H1 (cell line): Measurements from ENCODE around the gene LBX2. TPM values are rescaled to one million over a fixed set of nuclear protein-coding genes. Genes with fewer than 3 reads are reported as not detected.

Experiments
- CTCF ChIA-PET: fragments of 300-600 bp; sonication (Branson Sonifier 250); formaldehyde crosslinking; loops from one replicate; lab custom pipeline; 2021; ENCODE audit not compliant: partially characterized antibody; lab: Charles Lee
- POLR2A ChIA-PET: fragments of 300-600 bp; sonication (Branson Sonifier 250); formaldehyde crosslinking; loops from one replicate; lab custom pipeline; 2021; ENCODE audit warnings: inconsistent platforms; ENCODE audit not compliant: partially characterized antibody; lab: Charles Lee
- DNase-seq, 2 experiments: peaks; one replicate each; pipeline versions ENCODE4 v3.0.0 to v3.0.0-alpha.2; 2010 to 2022; ENCODE audit warnings: low spot score in 2 of 2, low read depth in 1 of 2, mixed read lengths in 1 of 2
- FAIRE-seq: peaks from 2 replicates; lab custom pipeline; 2011; peaks lifted over from hg19 to GRCh38; lab: Jason Lieb, UNC
- H2AFZ ChIP-seq: 2 replicates; pipeline ENCODE4 v1.8.1; 2012; ENCODE audit warnings: low read length, inconsistent platforms
- H2AK5ac ChIP-seq: 2 replicates; pipeline ENCODE4 v1.6.1; 2013; ENCODE audit warnings: low read depth, low read length
- H2BK120ac ChIP-seq: replicated peaks from 2 replicates; pipeline ENCODE3; 2013; ENCODE audit warnings: low read depth, low read length, inconsistent platforms
- H2BK12ac ChIP-seq: 2 replicates; pipeline ENCODE4 v1.6.1; 2013; ENCODE audit warnings: low read depth, low read length
- H2BK15ac ChIP-seq: 2 replicates; pipeline ENCODE4 v1.6.1; 2013; ENCODE audit warnings: low read length
- H2BK20ac ChIP-seq: 2 replicates; pipeline ENCODE4 v1.6.1; 2013; ENCODE audit warnings: low read length
- H2BK5ac ChIP-seq: 2 replicates; pipeline ENCODE4 v1.6.1; 2013; ENCODE audit warnings: low read depth, low read length
- H3K14ac ChIP-seq: 2 replicates; pipeline ENCODE4 v1.6.1; 2013; ENCODE audit warnings: inconsistent platforms; ENCODE audit not compliant: insufficient read length
- H3K18ac ChIP-seq: 2 replicates; pipeline ENCODE4 v1.6.1; 2013; ENCODE audit warnings: low read length; ENCODE audit errors: extremely low read depth
- H3K23ac ChIP-seq: 2 replicates; pipeline ENCODE4 v1.6.1; 2013; ENCODE audit warnings: inconsistent platforms; ENCODE audit not compliant: insufficient read length
- H3K23me2 ChIP-seq: 2 replicates; pipeline ENCODE4 v1.6.1; 2013; ENCODE audit warnings: low read depth, low read length
- H3K27ac ChIP-seq: 2 replicates; pipeline ENCODE4 v1.6.1; 2011; ENCODE audit warnings: low read depth, low read length, inconsistent platforms
- H3K27me3 ChIP-seq, 4 experiments: replicated peaks in 1 of 4; 1 replicate in 1 of 4; 2 replicates in 3 of 4; pipeline versions ENCODE4 v1.6.1 to v1.8.1; 2011 to 2013; ENCODE audit warnings: low read length in 3 of 4, mild to moderate bottlenecking in 3 of 4, inconsistent platforms in 2 of 4, mixed read lengths in 2 of 4, moderate library complexity in 1 of 4; ENCODE audit not compliant: control insufficient read depth in 3 of 4, insufficient read depth in 3 of 4; ENCODE audit errors: extremely low read depth in 1 of 4
- H3K36me3 ChIP-seq, 4 experiments: 2 replicates each; pipeline versions ENCODE4 v1.6.1 to v1.8.1; 2011 to 2013; ENCODE audit warnings: mild to moderate bottlenecking in 4 of 4, low read length in 3 of 4, moderate library complexity in 2 of 4, control low read depth in 1 of 4, inconsistent platforms in 1 of 4; ENCODE audit not compliant: insufficient read depth in 4 of 4, control insufficient read depth in 2 of 4
- H3K4ac ChIP-seq: replicated peaks from 2 replicates; pipeline ENCODE3; 2013; ENCODE audit warnings: low read length, low read depth, mixed read lengths, inconsistent platforms; ENCODE audit not compliant: insufficient read length
- H3K4me1 ChIP-seq, 4 experiments: replicated peaks in 1 of 4; 1 replicate in 1 of 4; 2 replicates in 3 of 4; pipeline versions ENCODE4 v1.6.1 to v1.8.1; 2011 to 2013; ENCODE audit warnings: low read length in 3 of 4, inconsistent platforms in 2 of 4, mixed read lengths in 1 of 4; ENCODE audit not compliant: insufficient read depth in 4 of 4, control insufficient read depth in 3 of 4
- H3K4me2 ChIP-seq, 2 experiments: 2 replicates each; pipeline versions ENCODE4 v1.6.1 to v1.8.1; 2011 to 2013; ENCODE audit warnings: low read depth in 2 of 2, low read length in 2 of 2, control low read depth in 1 of 2, inconsistent platforms in 1 of 2, mild to moderate bottlenecking in 1 of 2; ENCODE audit not compliant: insufficient read depth in 1 of 2
- H3K4me3 ChIP-seq, 4 experiments: fragments of 200-600, 300-600 bp in 1 of 4; sonication (generic), shearing (Covaris generic), sonication (Bioruptor Twin) in 1 of 4; 2 replicates each; pipeline versions ENCODE4 v1.5.1 to v1.8.1; 2011 to 2016; ENCODE audit warnings: low read length in 4 of 4, low read depth in 3 of 4, control low read depth in 2 of 4, inconsistent platforms in 2 of 4, mild to moderate bottlenecking in 2 of 4, mixed read lengths in 1 of 4, moderate library complexity in 1 of 4; ENCODE audit not compliant: insufficient read depth in 2 of 4; ENCODE audit errors: extremely low read depth in 1 of 4
- H3K56ac ChIP-seq: replicated peaks from 2 replicates; pipeline ENCODE3; 2013; ENCODE audit warnings: low read depth, mild to moderate bottlenecking, mixed read lengths, low read length, inconsistent platforms; ENCODE audit not compliant: insufficient read length
- H3K79me1 ChIP-seq: 2 replicates; pipeline ENCODE4 v1.6.1; 2013; ENCODE audit warnings: low read depth, low read length, control low read depth
- H3K79me2 ChIP-seq, 2 experiments: 2 replicates each; pipeline versions ENCODE4 v1.6.1 to v1.8.1; 2012 to 2013; ENCODE audit warnings: low read length in 2 of 2, mild to moderate bottlenecking in 2 of 2, inconsistent platforms in 1 of 2; ENCODE audit not compliant: insufficient read depth in 2 of 2, control insufficient read depth in 1 of 2
- H3K9ac ChIP-seq, 4 experiments: replicated peaks in 1 of 4; 1 replicate in 1 of 4; 2 replicates in 3 of 4; pipeline versions ENCODE4 v1.6.1 to v1.8.1; 2011 to 2013; ENCODE audit warnings: low read depth in 3 of 4, low read length in 3 of 4, control low read depth in 2 of 4, mild to moderate bottlenecking in 2 of 4, moderate library complexity in 2 of 4, inconsistent platforms in 1 of 4; ENCODE audit errors: extremely low read depth in 1 of 4
- H3K9me3 ChIP-seq, 2 experiments: 2 replicates each; pipeline versions ENCODE4 v1.6.1 to v1.8.1; 2012 to 2013; ENCODE audit warnings: mild to moderate bottlenecking in 2 of 2, moderate library complexity in 2 of 2, control low read depth in 1 of 2, inconsistent platforms in 1 of 2, low read depth in 1 of 2, low read length in 1 of 2, mixed read lengths in 1 of 2; ENCODE audit not compliant: insufficient read depth in 2 of 2
- H4K20me1 ChIP-seq, 2 experiments: replicated peaks in 1 of 2; 2 replicates each; pipeline versions ENCODE3 to v1.8.1; 2011 to 2013; ENCODE audit warnings: inconsistent platforms in 2 of 2, low read length in 2 of 2, mild to moderate bottlenecking in 1 of 2; ENCODE audit not compliant: insufficient read depth in 2 of 2, control insufficient read depth in 1 of 2
- H4K5ac ChIP-seq: 2 replicates; pipeline ENCODE4 v1.6.1; 2013; ENCODE audit warnings: low read length, low read depth, mixed read lengths, inconsistent platforms; ENCODE audit not compliant: insufficient read length
- H4K8ac ChIP-seq: 2 replicates; pipeline ENCODE4 v1.8.0; 2013; ENCODE audit warnings: mild to moderate bottlenecking, moderate library complexity, low read length, inconsistent platforms; ENCODE audit not compliant: insufficient read depth; ENCODE audit errors: extremely low read depth
- H4K91ac ChIP-seq: replicated peaks from 2 replicates; pipeline ENCODE3; 2013; ENCODE audit warnings: low read length, mixed read lengths, inconsistent platforms; ENCODE audit not compliant: insufficient read length
- EGR1 ChIP-seq: IDR thresholded peaks from 2 replicates; pipeline ENCODE4 v1.6.1; 2011; ENCODE audit warnings: low read depth, low read length, borderline replicate concordance
- KDM4A ChIP-seq: IDR thresholded peaks from one replicate; pipeline ENCODE4 v1.7.1; 2012; ENCODE audit warnings: low read depth, mild to moderate bottlenecking, moderate library complexity, low read length, inconsistent platforms; ENCODE audit not compliant: severe bottlenecking
- RBBP5 ChIP-seq: IDR thresholded peaks from 2 replicates; pipeline ENCODE4 v1.7.1; 2012; ENCODE audit warnings: low read depth, mild to moderate bottlenecking, inconsistent platforms, low read length, moderate library complexity, borderline replicate concordance
- SIN3A ChIP-seq, 2 experiments: IDR thresholded peaks in 1 of 2; conservative IDR thresholded peaks in 1 of 2; 2 replicates each; pipeline ENCODE4 v1.6.1; 2011 to 2012; ENCODE audit warnings: low read length in 2 of 2, improper control_type of control experiment in 1 of 2, low read depth in 1 of 2, mild to moderate bottlenecking in 1 of 2
- YY1 ChIP-seq: IDR thresholded peaks from 2 replicates; pipeline ENCODE4 v1.6.1; 2011; ENCODE audit warnings: low read depth, mild to moderate bottlenecking, low read length
- WGBS, 2 experiments: shearing (Covaris generic) in 1 of 2; methylation state at CpG; one replicate each; pipeline versions ENCODE4 v1.1.6 to v1.1.7; 2013 to 2015; ENCODE audit warnings: low lambda C conversion rate in 2 of 2, mixed read lengths in 2 of 2, inconsistent platforms in 1 of 2, low coverage in 1 of 2, missing lambda C conversion rate in 1 of 2; ENCODE audit not compliant: insufficient replicate concordance in 2 of 2, insufficient coverage in 1 of 2, insufficient read length in 1 of 2; ENCODE audit errors: extremely low coverage in 1 of 2, missing lambda C conversion rate in 1 of 2; 5-methylcytosine and 5-hydroxymethylcytosine counted together
- polyA plus RNA-seq, 7 experiments: library from polyadenylated mRNA; depleted of rRNA in 3 of 7; stranded (reverse) in 5 of 7; unstranded in 2 of 7; fragments of >200 nt in 5 of 7; fragments of 200-250 nt in 2 of 7; gene quantifications; 1 replicate in 5 of 7; 2 replicates in 1 of 7; 4 replicates in 1 of 7; pipeline versions ENCODE4 v1.2.1 to v1.2.3, GENCODE V29; 2011 to 2013; ENCODE audit warnings: missing spikeins in 2 of 7, mixed read lengths in 2 of 7
- total RNA-seq: library from RNA; stranded (reverse); fragmentation: NEBNext Ultra II Directional; extraction: Animal tissue kit (Norgen Biotek cat#: 25700); gene quantifications from 2 replicates; pipeline ENCODE4 v1.2.1, GENCODE V29; 2021
- TF ChIP-seq, protein P1 (sequence below): IDR thresholded peaks from 2 replicates; pipeline ENCODE4 v1.6.1; 2012; ENCODE audit warnings: inconsistent platforms

LBX2 gene
- total and polyA plus RNA-seq, 2 of the 8 experiments (the other 6 are each of a cell fraction or from before 2014, with no cell fraction given) = 0.27 TPM; not detected in 1

DNA sequence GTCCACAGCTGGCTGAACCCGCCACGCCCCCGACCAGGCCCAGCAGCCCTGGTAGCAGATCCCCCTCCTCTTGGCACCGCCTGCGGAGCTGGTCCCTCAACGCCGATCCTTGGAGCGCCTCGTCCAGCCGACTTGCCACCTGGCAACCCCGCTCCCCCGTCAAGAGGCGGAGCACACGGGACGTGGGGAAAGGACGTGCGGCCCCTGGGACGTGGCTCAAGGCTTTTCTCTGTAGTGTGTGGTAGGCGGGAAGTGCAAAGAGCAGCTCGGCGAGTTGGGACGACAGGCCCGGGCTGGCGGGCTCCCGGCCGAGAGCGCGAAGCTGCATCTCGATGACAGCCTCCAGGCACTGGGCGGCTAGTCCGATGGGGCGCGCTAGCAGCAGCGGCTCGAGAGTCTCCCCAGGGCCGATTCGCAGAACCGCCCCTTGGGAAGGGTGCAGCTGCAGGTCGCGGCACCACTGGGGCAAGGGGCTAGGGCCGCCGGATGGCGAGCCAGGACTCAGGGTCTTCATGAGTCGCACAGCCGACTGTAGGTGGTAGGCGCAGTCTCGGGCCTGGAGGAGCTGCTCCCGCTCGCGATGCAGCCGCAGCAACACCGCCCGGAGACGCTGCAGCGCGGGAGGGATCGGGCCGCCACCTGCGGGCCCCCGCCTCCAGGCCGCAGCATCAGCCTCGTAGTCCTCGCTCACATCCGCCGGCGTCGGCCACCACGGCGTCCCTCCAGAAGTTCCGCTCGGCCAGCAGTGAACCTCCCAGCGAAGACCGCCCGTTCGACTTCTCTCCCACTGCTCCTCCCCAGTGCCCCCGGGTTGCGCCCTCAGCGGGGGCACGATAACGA lies 17.2 kb downstream of the LBX2 start:
- peak overlapping the region; percentile 92 for H3K27ac ChIP-seq
- no peak overlapping the region for H2AK5ac ChIP-seq
- peak overlapping the region; percentile 54 for H4K91ac ChIP-seq
- peak overlapping the region; percentile 98 to 100 for H3K4me2 ChIP-seq
- H2BK15ac ChIP-seq = no peak overlapping the region
- H3K79me2 ChIP-seq = peaks cover 0 to 9% of the 10 kb centered on the region in 2 experiments; a peak in 1 of 4 replicates
- no peak overlapping the region for H3K23ac ChIP-seq
- H2BK5ac ChIP-seq = peak overlapping the region; percentile 97
- FAIRE-seq (no peak), DNase-seq (peak in 1 of 2 experiments; percentile 84)
- ChIA-PET POLR2A (interaction anchor here (0.8 to 7.3 kb wide), 23 partner anchors 9 to 106 kb away, joined by 3 to 85 read pairs (median 6); partner anchors contain the start of genes AUP1, C2orf81, DQX1 and HTRA2), CTCF (interaction anchor here (0.8 to 8.0 kb wide), 25 partner anchors 9 to 109 kb away, joined by 3 to 73 read pairs (median 6); partner anchors contain the start of genes AUP1, HTRA2, INO80B and LBX2)
- H4K20me1 ChIP-seq = peaks cover 4 to 9% of the 10 kb centered on the region in 2 experiments
- H3K18ac ChIP-seq = peak overlapping the region; percentile 91
- TF ChIP-seq, protein P1, sequence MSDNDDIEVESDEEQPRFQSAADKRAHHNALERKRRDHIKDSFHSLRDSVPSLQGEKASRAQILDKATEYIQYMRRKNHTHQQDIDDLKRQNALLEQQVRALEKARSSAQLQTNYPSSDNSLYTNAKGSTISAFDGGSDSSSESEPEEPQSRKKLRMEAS = peak; percentile 8; the same call in 1 of the 2 replicates
- TF ChIP-seq SIN3A (conservative IDR thresholded peaks at IDR 0.05 in 1 of 2, IDR thresholded peaks at IDR 0.05 in 1 of 2; ENCODE audit: low read depth in 1 of 2, low read length in 2 of 2) = peak; percentile 11 to 30; a peak in 1 of 4 replicates
- TF ChIP-seq KDM4A = peak; percentile 88
- no peak for TF ChIP-seq YY1
- TF ChIP-seq RBBP5 = no peak; the same call in 1 of the 2 replicates
- TF ChIP-seq EGR1 = no peak
- H3K4me3 ChIP-seq = peak overlapping the region; percentile 69 to 99 (median 93)
- H3K36me3 ChIP-seq = peaks cover 0 to 6% (median 2%) of the 10 kb centered on the region in 4 experiments; a peak in 5 of 8 replicates
- H3K14ac ChIP-seq = no peak overlapping the region
- H2BK12ac ChIP-seq = no peak overlapping the region
- peaks cover 9% of the 10 kb centered on the region; the same call in 1 of the 2 replicates for H3K23me2 ChIP-seq
- WGBS, 2 experiments = 3% methylated on average over 77 of the region's 80 CpGs; no CpG with 5 or more reads in 1 of the 2 experiments
- H3K4ac ChIP-seq = peak overlapping the region; percentile 85
- peak overlapping the region; percentile 85 for H4K5ac ChIP-seq
- peak overlapping the region; percentile 89; the same call in 1 of the 2 replicates for H2AFZ ChIP-seq
- peaks cover 0 to 10% (median 4%) of the 10 kb centered on the region in 4 experiments; a peak in 4 of 7 replicates for H3K4me1 ChIP-seq
- no peaks in the 10 kb centered on the region; a peak in 1 of 7 replicates for H3K27me3 ChIP-seq
- peak overlapping the region; percentile 41 to 87 (median 63) for H3K9ac ChIP-seq
- no peak overlapping the region for H2BK20ac ChIP-seq
- peak overlapping the region; percentile 96; the same call in 1 of the 2 replicates for H4K8ac ChIP-seq
- H2BK120ac ChIP-seq = no peak overlapping the region
- H3K9me3 ChIP-seq = no peaks in the 10 kb centered on the region
- H3K56ac ChIP-seq = no peak overlapping the region
- H3K79me1 ChIP-seq = no peaks in the 10 kb centered on the region; the same call in 1 of the 2 replicates
